ENCODE measurements around the gene ZNF689.
A peak's percentile ranks its signal among the peaks of the same experiment; 100 is the strongest.
"Not testable (repeated sequence)": the region's sequence is repeated elsewhere in the genome, so short reads cannot be mapped to it uniquely, and the experiment has no call there.

ZNF689 gene

GRCh38 chr16:30590869-30591268, 19.3 kb downstream of the ZNF689 start:
- DNase-seq, result not testable (repeated sequence)

- not testable (repeated sequence) for DNase-seq
Measured at GRCh38 chr16:30589582-30589981, 20.6 kb downstream of the ZNF689 start.

GRCh38 chr16:30588651-30589050, 21.5 kb downstream of the ZNF689 start:
- no peak for DNase-seq

DNA sequence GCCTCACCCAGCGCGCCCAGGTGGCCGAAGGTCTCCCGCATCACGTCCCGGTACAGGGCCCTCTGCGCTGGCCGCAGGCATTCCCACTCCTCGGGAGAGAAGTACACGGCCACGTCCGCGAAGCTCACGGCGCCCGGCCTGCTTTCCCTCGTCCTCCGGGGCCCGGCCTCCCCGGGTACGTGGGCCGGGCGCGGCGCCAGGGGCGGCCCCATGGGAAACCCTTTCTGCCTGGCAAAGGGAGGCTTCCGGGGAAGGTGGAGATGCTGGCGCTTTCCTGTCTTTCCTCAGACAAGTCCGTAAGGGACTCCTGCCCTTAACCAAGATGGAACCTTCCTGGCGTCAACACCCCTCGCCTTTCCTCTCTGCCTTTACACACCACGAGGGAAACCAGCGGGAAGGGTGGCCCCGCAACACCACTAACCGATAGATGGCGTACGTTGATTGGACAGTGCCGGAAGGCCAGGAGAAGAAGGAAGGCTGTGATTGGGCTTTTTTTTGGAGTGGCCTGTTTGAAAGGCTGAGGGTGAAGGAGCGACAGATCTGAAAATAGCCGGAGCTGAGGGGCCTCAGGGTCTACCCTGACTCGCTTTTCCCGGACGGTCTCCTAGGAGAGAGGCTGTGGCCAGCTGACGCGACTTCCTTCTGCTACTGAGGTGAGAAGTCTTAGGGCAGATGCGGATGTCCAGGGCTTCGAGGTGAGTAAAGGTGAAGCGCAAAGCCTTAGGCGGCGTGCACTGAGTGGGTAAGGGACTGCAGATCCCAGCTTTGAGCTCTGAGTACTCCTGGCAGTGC, 24.6 kb downstream of the ZNF689 start, which contains the start of gene ZNF785:
ZNF785 (minus strand) TSS at position 298 of the 792 bp plus-strand sequence; CDS start at position 212, 86 bp downstream.
- peak; percentile 88 for DNase-seq

GRCh38 chr16:30585022-30585399, 25.2 kb downstream of the ZNF689 start:
- no peak for DNase-seq

DNA sequence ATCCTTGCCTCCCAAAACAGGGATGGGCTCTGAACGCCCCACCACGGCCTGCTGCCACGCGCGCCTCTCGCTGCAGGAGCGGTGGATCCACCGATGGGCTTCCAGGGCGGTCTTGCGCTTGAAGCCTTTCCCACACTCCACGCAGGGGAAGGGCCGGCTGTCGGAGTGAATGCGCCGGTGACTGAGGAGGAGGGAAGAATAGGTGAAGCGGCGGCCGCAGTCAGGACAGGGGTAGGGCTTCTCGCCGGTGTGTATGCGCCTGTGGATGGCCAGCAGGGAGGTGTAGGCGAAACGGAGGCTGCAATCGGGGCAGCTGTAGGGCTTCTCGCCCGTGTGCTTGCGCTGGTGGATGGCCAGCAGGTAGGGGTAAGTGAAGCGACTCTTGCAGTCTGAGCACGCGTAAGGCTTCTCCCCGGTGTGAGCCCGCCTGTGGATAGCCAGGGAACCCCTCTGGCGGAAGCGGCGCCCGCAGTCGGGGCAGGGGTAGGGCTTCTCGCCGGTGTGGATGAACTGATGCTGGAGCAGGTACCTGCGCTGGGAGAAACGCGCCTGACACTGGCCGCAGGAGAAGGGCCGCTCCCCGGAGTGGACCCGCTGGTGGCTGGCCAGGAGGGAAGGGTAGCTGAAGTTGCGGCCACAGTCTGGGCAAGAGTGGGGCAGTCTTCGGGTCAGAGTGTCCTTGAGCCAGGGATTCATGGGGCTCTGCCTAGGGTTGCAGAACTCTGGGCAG, 27.4 kb downstream of the ZNF689 start:
- no peak for DNase-seq

DNA sequence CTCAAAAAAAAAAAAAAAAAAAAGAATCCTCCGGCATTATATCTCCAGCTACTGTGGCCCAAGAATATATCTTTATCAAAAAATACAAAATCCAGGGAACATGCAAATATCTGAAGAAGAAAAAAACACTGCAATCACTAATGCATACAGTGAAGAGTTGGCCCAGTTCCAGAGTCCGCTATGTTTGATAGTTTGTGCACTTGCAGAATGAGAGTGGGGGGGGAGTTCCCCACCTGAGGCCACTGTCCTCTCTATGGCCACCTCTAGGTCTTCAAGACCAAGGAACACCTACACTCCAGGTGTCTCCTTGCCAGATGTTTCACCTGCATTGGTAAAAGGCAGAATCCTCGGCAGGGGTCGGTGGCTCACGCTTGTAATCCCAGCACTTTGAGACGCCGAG, 28.7 kb downstream of the ZNF689 start:
- DNase-seq, result no peak

DNA sequence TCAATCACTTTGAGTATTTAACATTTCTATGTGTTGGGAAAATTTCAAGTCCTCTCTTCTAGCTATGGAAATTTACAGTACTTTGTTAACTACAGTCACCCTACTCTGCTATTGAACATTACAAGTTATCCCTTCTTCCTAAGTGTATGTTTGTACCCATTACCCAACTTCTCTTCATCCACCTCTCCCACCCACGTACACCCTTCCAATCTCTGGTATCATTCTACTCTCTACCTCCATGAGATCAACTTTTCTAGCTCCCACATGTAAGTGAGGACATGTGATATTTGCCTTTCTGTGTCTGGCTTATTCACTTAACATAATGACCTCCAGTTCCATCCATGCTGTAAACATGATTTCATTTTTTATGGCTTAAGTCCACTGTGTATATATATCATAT, 35.5 kb downstream of the ZNF689 start:
- no peak for DNase-seq

DNA sequence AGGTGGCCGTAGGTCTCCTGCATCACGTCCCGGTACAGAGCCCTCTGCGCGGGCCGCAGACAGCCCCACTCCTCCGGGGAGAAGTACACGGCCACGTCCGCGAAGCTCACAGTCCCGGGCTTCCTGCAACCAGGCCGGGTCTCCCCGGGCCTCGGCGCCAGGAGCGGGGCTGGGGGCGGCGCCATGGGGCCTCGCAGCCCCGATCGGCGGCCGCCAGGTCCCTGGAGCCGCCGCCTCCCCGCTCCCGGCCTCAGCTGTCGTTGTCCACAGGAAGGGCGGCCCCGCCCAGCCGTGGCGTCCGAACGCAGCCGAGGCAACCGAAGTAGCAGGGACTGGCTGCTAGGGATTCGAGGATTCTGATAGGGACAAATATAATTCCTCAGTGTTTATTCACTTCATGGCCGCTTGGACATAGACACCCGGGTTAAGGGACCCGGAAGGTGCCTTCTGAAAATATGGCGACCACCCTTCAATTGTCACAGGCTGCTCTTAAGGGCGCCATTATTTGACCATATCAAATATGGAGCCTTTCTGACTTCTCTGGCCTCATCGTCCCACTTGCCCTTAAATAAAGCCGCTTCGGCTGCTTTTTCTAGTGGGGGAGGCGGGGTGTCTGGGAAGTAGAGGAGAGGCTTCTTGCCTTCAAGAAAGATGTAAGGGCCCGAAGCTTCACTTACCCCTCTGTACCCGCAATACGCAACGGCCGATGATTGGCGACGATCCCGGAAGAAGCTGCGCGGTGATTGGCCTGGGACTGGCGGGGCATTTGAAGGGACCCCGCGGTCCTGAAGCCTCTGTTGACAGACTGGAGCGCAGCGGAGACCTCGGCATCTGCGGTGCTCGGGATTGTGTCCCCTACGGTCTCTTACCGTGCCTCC, 38.5 kb downstream of the ZNF689 start, which contains the start of gene ZNF688:
ZNF688 (minus strand) TSS at position 270 of the 878 bp plus-strand sequence; CDS start at position 185, 85 bp downstream.
- peak; percentile 92 for DNase-seq

GRCh38 chr16:30570636-30571444, 39.3 kb downstream of the ZNF689 start:
- no peak for DNase-seq

- no peak for DNase-seq
Measured at GRCh38 chr16:30569746-30570635, 40.2 kb downstream of the ZNF689 start.

DNA sequence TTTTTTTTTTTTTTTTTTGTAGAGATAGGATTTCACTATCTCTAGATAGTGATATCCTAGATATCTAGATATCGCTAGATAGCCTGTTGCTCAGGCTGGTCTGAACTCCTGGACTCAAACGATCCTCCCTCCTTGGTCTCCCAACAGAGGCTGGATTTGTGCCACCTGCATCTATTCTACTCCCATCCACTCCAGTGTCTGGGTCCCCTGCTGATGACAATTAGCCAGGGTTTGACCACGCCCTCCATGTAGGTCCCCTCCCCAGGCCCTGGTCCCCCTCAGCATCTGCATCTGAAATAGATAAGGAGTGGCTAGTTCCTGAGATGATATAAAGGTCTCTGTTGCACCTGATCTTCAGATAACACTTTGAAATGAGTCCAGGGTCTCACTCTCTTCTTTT, 40.9 kb downstream of the ZNF689 start:
- DNase-seq, result no peak

- DNase-seq, result peak; percentile 50
Measured at GRCh38 chr16:30567991-30568638, 42.1 kb downstream of the ZNF689 start.

GRCh38 chr16:30567160-30567990, 42.8 kb downstream of the ZNF689 start:
- DNase-seq, result peak; percentile 41

DNA sequence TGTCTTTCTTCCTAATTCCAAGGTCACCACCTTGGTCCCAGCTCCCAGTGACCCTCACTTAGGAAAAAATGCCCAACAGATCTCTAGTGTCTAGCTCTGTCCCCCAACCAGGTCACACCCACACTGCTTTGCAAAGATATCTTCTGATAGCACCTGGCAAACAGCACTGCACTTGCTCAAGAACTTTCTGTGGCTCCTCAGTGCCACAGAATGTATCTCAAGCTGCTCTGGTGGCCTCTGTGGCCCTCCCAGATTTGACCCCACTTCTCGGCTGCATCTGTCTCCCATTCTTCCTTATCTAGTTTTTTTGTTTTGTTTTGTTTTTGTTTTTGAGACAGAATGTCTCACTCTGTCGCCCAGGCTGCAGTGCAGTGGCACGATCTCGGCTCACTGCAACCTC, 43.7 kb downstream of the ZNF689 start:
- DNase-seq, result no peak

DNA sequence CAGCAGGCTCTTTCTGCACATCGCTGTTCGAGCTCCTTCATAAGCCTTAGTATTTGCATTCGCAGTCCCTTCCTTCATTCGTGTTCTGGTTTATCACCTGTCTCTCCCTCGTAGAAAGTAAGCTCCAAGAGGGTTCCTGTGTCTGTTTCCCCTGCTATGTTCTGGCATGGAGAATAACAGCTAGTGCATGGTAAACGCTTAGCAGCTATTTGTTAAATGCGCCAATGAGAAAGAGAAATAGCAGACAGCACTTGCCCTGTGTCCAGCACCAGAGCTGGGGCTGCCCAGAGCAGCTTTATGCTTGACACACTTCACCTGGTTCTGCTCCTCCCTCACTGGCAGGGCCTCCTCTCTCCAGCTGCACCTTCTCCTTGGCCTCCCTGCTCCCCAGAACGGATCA, 44.2 kb downstream of the ZNF689 start:
- no peak for DNase-seq

DNA sequence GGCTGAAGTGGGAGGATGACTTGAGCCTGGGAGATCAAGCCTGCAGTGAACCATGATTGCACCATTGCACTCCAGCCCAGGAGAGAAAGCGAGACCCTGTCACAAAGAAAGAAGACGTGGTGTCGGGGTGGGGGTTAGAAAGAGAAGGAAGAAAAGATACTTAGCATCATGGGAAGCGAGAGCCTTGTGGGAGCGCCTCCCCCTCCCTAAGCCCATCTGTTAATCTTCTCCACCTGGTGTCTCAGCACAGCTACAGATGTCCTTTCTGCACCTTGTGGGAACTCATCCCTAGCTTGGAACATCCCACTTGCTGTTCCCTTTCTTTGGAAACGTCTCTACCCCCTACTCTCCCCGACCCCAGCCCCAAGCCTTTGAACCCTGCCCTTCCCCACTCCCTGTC, 44.7 kb downstream of the ZNF689 start:
- DNase-seq, result no peak

DNA sequence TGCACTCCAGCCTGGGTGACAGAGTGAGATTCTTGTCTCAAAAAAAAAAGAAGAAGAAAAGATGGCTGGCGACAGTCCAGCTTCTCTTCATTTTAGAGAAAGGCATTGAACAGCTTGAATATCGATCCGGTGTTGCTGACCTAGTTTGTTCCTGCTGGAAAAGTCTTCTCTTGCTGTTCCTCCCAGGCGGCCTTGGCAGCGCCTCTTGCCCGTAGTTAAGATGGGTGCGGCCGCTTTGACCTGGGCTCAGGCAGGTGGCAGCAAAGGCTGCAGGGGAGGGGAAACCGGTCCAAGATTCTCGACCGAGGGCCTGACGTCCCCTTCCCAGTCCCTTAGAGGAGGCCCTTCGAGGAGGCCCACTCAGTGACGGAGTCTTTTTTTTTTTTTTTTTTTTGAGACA, 48.2 kb downstream of the ZNF689 start:
- no peak for DNase-seq

DNA sequence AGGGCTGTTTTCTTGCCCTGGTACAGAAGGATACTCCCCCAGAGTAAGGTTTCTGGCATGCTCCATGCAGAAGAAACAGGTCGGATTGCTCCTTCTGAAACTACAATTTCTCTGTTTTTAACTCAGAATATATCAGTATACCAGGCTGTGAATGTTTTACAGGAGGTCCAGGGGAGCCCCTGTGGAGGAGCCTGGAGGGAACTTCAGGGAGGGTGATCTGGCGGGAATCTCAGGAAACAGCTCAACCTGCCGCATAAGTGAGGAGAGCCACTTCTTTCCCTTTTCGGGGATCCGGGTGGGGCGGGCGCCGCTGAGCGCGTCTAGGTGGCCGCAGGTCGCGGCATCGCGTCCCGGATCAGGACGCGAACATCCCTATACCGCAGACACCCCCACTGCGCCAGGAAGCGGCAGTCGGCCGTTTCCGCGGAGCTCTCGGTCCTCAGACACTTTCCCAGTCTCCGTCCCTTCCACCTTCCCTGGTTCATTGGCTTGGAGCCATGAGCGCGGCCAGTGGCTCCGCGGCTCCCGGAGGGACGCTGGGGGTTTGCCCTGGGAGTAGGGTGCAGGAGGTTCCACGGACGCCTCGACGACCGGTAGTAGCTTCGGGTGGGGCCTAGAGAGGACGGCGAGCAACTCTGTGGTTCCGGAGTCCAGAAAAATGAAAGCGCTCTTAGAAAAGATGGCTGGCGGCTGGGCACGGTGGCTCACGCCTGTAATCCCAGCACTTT, 48.9 kb downstream of the ZNF689 start:
- DNase-seq, result no peak
